A549 (cell line): ENCODE measurements around the gene TFF1. TPM values are rescaled to one million over a fixed set of nuclear protein-coding genes. Genes with fewer than 3 reads are reported as not detected.

Experiments used
- ATAC-seq, 2 experiments: fragments of 200-7000 bp in 1 of 2; fragments of >200 bp in 1 of 2; cut with Nextera tagmentation in 1 of 2; cut with Tn5 transposase in 1 of 2; 3 replicates each; pipeline versions ENCODE4 v1.8.0 to v1.9.1; 2018 to 2020; ENCODE audit warnings: mild to moderate bottlenecking in 1 of 2, moderate library complexity in 1 of 2
- CTCF ChIA-PET: fragments of 300-600 bp; sonication (Branson Sonifier 250); formaldehyde crosslinking; extraction: SDS; loops from one replicate; lab custom pipeline; 2021; ENCODE audit warnings: antibody characterized with exemption, inconsistent platforms; lab: Yijun Ruan, JAX
- POLR2A ChIA-PET: fragments of 350-600 bp; formaldehyde crosslinking; extraction: SDS; loops from one replicate; lab custom pipeline; 2021; ENCODE audit warnings: antibody characterized with exemption, inconsistent platforms; lab: Yijun Ruan, JAX
- DNase-seq, 2 experiments: peaks; one replicate each; pipeline versions ENCODE4 v3.0.0 to v3.0.0-alpha.2; 2011 to 2016; ENCODE audit warnings: low read depth in 1 of 2, low spot score in 1 of 2
- FAIRE-seq: peaks from 2 replicates; lab custom pipeline; 2011; peaks lifted over from hg19 to GRCh38; lab: Jason Lieb, UNC
- H3K27ac ChIP-seq, 2 experiments: fragments of >200 bp; sonication (Bioruptor Twin); formaldehyde crosslinking; 3 replicates each; pipeline ENCODE4 v1.5.1; 2016 to 2017
- H3K4me1 ChIP-seq: fragments of >200 bp; sonication (Bioruptor Twin); formaldehyde crosslinking; 3 replicates; pipeline ENCODE4 v1.6.1; 2016
- H3K4me2 ChIP-seq: fragments of >200 bp; sonication (Bioruptor Twin); formaldehyde crosslinking; 3 replicates; pipeline ENCODE4 v1.6.1; 2016
- H3K4me3 ChIP-seq: fragments of >200 bp; sonication (Bioruptor Twin); formaldehyde crosslinking; 3 replicates; pipeline ENCODE4 v1.5.1; 2016
- H3K9me3 ChIP-seq: fragments of >200 bp; sonication (Bioruptor Twin); formaldehyde crosslinking; 3 replicates; pipeline ENCODE4 v1.6.1; 2016
- BHLHE40 ChIP-seq: IDR thresholded peaks from 2 replicates; pipeline ENCODE4 v1.6.1; 2012; ENCODE audit warnings: low read depth, low read length, inconsistent platforms
- EHF ChIP-seq: fragments of 250-450 bp; sonication (Bioruptor Pico); IDR thresholded peaks from 2 replicates; pipeline ENCODE4 v1.5.0; 2020; ENCODE audit warnings: mild to moderate bottlenecking
- EP300 ChIP-seq, 2 experiments: fragments of >200 bp; sonication (Bioruptor Twin); formaldehyde crosslinking; IDR thresholded peaks; 2 replicates in 1 of 2; 3 replicates in 1 of 2; pipeline ENCODE4 v1.6.1; 2016 to 2017
- FOSB ChIP-seq: fragments of 250-450 bp; sonication (Bioruptor Pico); IDR thresholded peaks from 2 replicates; pipeline ENCODE4 v1.5.0; 2020; ENCODE audit warnings: mild to moderate bottlenecking, moderate library complexity
- HOXB5 ChIP-seq: fragments of 250-450 bp; sonication (Bioruptor Pico); IDR thresholded peaks from 2 replicates; pipeline ENCODE4 v1.5.0; 2020; ENCODE audit warnings: mild to moderate bottlenecking, moderate library complexity
- JUN ChIP-seq, 2 experiments: fragments of >200 bp; sonication (Bioruptor Twin); formaldehyde crosslinking; IDR thresholded peaks; 2 replicates in 1 of 2; 3 replicates in 1 of 2; pipeline ENCODE4 v1.6.1; 2016 to 2017
- MAZ ChIP-seq: fragments of 150-350 bp; IDR thresholded peaks from 2 replicates; pipeline ENCODE4 v1.6.1; 2014; ENCODE audit warnings: antibody characterized with exemption, low read depth, low read length, borderline replicate concordance
- MYC ChIP-seq: IDR thresholded peaks from 2 replicates; pipeline ENCODE4 v1.6.1; 2012; ENCODE audit warnings: mild to moderate bottlenecking, inconsistent platforms, low read length, improper control_type of control experiment, borderline replicate concordance
- NFE2L2 ChIP-seq: fragments of 150-350 bp; conservative IDR thresholded peaks from 2 replicates; pipeline ENCODE4 v1.6.1; 2014; ENCODE audit warnings: low read length
- RARB ChIP-seq: fragments of 250-450 bp; sonication (Bioruptor Pico); IDR thresholded peaks from 2 replicates; pipeline ENCODE4 v1.8.0; 2021; ENCODE audit warnings: mild to moderate bottlenecking, moderate library complexity
- SREBF2 ChIP-seq: fragments of 450-650 bp; IDR thresholded peaks from 2 replicates; pipeline ENCODE4 v1.6.1; 2014; ENCODE audit warnings: mild to moderate bottlenecking, moderate library complexity
- TP53 ChIP-seq: fragments of 250-450 bp; sonication (Bioruptor Pico); IDR thresholded peaks from 2 replicates; pipeline ENCODE4 v1.5.0; 2021; ENCODE audit warnings: mild to moderate bottlenecking, moderate library complexity
- ZFP36 ChIP-seq: fragments of 450-650 bp; IDR thresholded peaks from 2 replicates; pipeline ENCODE4 v1.6.1; 2014; ENCODE audit warnings: borderline replicate concordance; ENCODE audit not compliant: partially characterized antibody
- WGBS: methylation state at CpG from one replicate; pipeline ENCODE4 v1.1.6; 2017; ENCODE audit errors: missing lambda C conversion rate; 5-methylcytosine and 5-hydroxymethylcytosine counted together
- polyA plus RNA-seq, 4 experiments: library from polyadenylated mRNA; depleted of rRNA in 3 of 4; stranded (reverse); fragments of >200 nt; fragmentation: RNase III in 1 of 4; extraction: RNeasy Plus Mini Kit Qiagen cat#74134 plus additional on column Dnase treatment in 1 of 4; gene quantifications; 2 replicates in 3 of 4; 3 replicates in 1 of 4; pipeline ENCODE4 v1.2.3, GENCODE V29; 2011 to 2017
- TF ChIP-seq, protein P1 (sequence below): fragments of >200 bp; sonication (Bioruptor Twin); formaldehyde crosslinking; IDR thresholded peaks from 2 replicates; pipeline ENCODE4 v1.6.1; 2016
- TF ChIP-seq, protein P2 (sequence below): fragments of >200 bp; sonication (Bioruptor Twin); formaldehyde crosslinking; IDR thresholded peaks from 3 replicates; pipeline ENCODE4 v1.5.1; 2016
- TF ChIP-seq, protein P3 (sequence below): IDR thresholded peaks from 2 replicates; pipeline ENCODE4 v1.6.1; 2012
- TF ChIP-seq, protein P4 (sequence below): IDR thresholded peaks from 2 replicates; pipeline ENCODE4 v1.6.1; 2012

TFF1 gene
- polyA plus RNA-seq, 2 of the 4 experiments (the other 2 are of a cell fraction): 1.0 to 5.8 TPM

DNA sequence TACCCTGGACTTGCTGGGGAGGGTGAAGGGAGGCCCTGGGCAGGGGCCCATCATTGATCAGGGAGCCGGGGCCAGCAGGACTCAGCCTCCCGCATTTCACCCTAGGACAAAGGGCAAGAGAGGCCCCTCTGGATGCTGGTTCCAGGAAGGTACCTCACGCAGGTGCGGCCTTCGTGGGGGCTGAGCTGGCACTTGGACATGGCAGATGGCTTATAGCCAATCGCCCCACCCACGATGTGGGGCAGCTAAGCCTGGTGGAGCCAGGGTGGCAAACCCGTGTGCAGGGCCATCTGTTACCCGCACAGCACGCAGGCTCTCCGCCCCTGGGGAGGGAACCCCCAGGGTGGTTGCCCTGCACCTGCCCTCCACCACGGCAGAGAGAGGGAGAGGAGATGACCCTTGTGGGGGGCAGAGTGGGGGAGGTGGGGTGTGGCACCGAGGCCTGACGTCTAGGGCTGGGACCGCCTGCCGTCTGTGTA is 53.7 kb downstream of the TFF1 start:
- no peak for FAIRE-seq
- TF ChIP-seq NFE2L2 (no peak), FOSB (CRISPR knock-in tag) (no peak), MYC (no peak), HOXB5 (CRISPR knock-in tag) (no peak), ZFP36 (no peak), TP53 (CRISPR knock-in tag) (no peak), SREBF2 (no peak), EP300 (IDR thresholded peaks at IDR 0.05) (no peak), BHLHE40 (no peak), RARB (CRISPR knock-in tag) (no peak), MAZ (no peak), JUN (IDR thresholded peaks at IDR 0.05) (no peak), EHF (CRISPR knock-in tag) (no peak)
- TF ChIP-seq, protein P1, sequence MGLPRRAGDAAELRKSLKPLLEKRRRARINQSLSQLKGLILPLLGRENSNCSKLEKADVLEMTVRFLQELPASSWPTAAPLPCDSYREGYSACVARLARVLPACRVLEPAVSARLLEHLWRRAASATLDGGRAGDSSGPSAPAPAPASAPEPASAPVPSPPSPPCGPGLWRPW: no peak
- TF ChIP-seq, protein P2, sequence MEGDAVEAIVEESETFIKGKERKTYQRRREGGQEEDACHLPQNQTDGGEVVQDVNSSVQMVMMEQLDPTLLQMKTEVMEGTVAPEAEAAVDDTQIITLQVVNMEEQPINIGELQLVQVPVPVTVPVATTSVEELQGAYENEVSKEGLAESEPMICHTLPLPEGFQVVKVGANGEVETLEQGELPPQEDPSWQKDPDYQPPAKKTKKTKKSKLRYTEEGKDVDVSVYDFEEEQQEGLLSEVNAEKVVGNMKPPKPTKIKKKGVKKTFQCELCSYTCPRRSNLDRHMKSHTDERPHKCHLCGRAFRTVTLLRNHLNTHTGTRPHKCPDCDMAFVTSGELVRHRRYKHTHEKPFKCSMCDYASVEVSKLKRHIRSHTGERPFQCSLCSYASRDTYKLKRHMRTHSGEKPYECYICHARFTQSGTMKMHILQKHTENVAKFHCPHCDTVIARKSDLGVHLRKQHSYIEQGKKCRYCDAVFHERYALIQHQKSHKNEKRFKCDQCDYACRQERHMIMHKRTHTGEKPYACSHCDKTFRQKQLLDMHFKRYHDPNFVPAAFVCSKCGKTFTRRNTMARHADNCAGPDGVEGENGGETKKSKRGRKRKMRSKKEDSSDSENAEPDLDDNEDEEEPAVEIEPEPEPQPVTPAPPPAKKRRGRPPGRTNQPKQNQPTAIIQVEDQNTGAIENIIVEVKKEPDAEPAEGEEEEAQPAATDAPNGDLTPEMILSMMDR: no peak
- TF ChIP-seq, protein P3, sequence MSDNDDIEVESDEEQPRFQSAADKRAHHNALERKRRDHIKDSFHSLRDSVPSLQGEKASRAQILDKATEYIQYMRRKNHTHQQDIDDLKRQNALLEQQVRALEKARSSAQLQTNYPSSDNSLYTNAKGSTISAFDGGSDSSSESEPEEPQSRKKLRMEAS: no peak
- TF ChIP-seq, protein P4, sequence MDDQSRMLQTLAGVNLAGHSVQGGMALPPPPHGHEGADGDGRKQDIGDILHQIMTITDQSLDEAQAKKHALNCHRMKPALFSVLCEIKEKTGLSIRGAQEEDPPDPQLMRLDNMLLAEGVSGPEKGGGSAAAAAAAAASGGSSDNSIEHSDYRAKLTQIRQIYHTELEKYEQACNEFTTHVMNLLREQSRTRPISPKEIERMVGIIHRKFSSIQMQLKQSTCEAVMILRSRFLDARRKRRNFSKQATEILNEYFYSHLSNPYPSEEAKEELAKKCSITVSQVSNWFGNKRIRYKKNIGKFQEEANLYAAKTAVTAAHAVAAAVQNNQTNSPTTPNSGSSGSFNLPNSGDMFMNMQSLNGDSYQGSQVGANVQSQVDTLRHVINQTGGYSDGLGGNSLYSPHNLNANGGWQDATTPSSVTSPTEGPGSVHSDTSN: no peak
- 83% methylated on average over 4 of the region's 16 CpGs for WGBS
- H3K4me1 ChIP-seq: no peaks in the 10 kb centered on the region
- H3K4me3 ChIP-seq: no peak overlapping the region
- H3K27ac ChIP-seq: no peak overlapping the region
- H3K9me3 ChIP-seq: no peaks in the 10 kb centered on the region
- no peak for ATAC-seq
- DNase-seq: no peak
- POLR2A ChIA-PET: no interaction called here
- CTCF ChIA-PET: interaction anchor here (1.5 kb wide), 1 partner anchor 224 kb away, joined by 3 read pairs; no protein-coding TSS in a partner anchor
- no peak overlapping the region for H3K4me2 ChIP-seq

Other genes with a start within 250 kb of the TFF1 start
- gene ABCG1, start 147.4 kb downstream of the TFF1 start, polyA plus RNA-seq (2011; rRNA removed): 5.1 and 6.8 TPM in 2 replicates
- gene ABCG1, start 147.4 kb downstream of the TFF1 start, polyA plus RNA-seq (2017; fragmentation: RNase III; extraction: RNeasy Plus Mini Kit Qiagen cat#74134 plus additional on column Dnase treatment): 0.51 to 2.6 TPM (median 2.3 TPM) in 3 replicates
- gene TFF3, start 51.1 kb downstream of the TFF1 start, polyA plus RNA-seq (2011; rRNA removed): 0.33 and 0.43 TPM in 2 replicates
- gene TFF3, start 51.1 kb downstream of the TFF1 start, polyA plus RNA-seq (2017; fragmentation: RNase III; extraction: RNeasy Plus Mini Kit Qiagen cat#74134 plus additional on column Dnase treatment): not detected in 3 replicates
- not detected in 2 replicates for gene TFF2, start 15.5 kb downstream of the TFF1 start, polyA plus RNA-seq (2011; rRNA removed)
- not detected in 3 replicates for gene TFF2, start 15.5 kb downstream of the TFF1 start, polyA plus RNA-seq (2017; fragmentation: RNase III; extraction: RNeasy Plus Mini Kit Qiagen cat#74134 plus additional on column Dnase treatment)
- gene TMPRSS3, start 29.5 kb upstream of the TFF1 start, polyA plus RNA-seq (2011; rRNA removed): 0.12 and 0.21 TPM in 2 replicates
- gene TMPRSS3, start 29.5 kb upstream of the TFF1 start, polyA plus RNA-seq (2017; fragmentation: RNase III; extraction: RNeasy Plus Mini Kit Qiagen cat#74134 plus additional on column Dnase treatment): 0.10 to 0.17 TPM in 2 of 3 replicates, not detected in the other
- not detected in 2 replicates for gene UBASH3A, start 37.4 kb upstream of the TFF1 start, polyA plus RNA-seq (2011; rRNA removed)
- gene UBASH3A, start 37.4 kb upstream of the TFF1 start, polyA plus RNA-seq (2017; fragmentation: RNase III; extraction: RNeasy Plus Mini Kit Qiagen cat#74134 plus additional on column Dnase treatment): not detected in 3 replicates
- 0.58 and 0.71 TPM in 2 replicates for gene RSPH1, start 129.7 kb upstream of the TFF1 start, polyA plus RNA-seq (2011; rRNA removed)
- 0.66 to 0.87 TPM (median 0.85 TPM) in 3 replicates for gene RSPH1, start 129.7 kb upstream of the TFF1 start, polyA plus RNA-seq (2017; fragmentation: RNase III; extraction: RNeasy Plus Mini Kit Qiagen cat#74134 plus additional on column Dnase treatment)
- gene SLC37A1, start 147.3 kb upstream of the TFF1 start, polyA plus RNA-seq (2011; rRNA removed): 1.9 and 2.1 TPM in 2 replicates
- gene SLC37A1, start 147.3 kb upstream of the TFF1 start, polyA plus RNA-seq (2017; fragmentation: RNase III; extraction: RNeasy Plus Mini Kit Qiagen cat#74134 plus additional on column Dnase treatment): 1.9 to 2.3 TPM (median 2.1 TPM) in 3 replicates